ENCODE measurements around the gene CTH.

DNA sequence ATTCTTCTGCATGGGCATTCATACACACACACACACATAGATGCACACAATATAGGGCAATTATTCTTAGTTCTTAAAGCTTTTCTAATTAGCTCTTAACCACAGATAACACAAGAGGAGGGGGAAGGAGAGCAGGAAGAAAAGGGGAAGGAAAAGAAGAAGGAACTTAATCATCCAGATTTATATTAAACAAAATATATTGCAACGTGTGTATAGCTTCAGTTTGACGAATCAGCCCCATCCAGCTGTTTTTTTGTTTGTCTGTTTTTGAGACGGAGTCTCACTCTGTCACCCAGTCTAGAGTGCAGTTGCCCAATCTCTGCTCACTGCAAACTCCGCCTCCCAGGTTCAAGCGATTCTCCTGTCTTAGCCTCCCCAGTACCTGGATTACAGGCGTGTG, 34.9 kb upstream of the CTH start:
- no peak for TF ChIP-seq TAF1 (IDR thresholded peaks at IDR 0.05; ENCODE audit: borderline replicate concordance, low read depth, low read length)
- no peak for TF ChIP-seq POLR2A (IDR thresholded peaks at IDR 0.05; ENCODE audit: low read depth, low read length)
- TF ChIP-seq POLR2AphosphoS5 (IDR thresholded peaks at IDR 0.05; ENCODE audit: low read depth, low read length): no peak

Data from GM12892 (cell line).